GM19240 (cell line): ENCODE data around the gene FAM98C.
"Not testable (repeated sequence)": the region's sequence is repeated elsewhere in the genome, so short reads cannot be mapped to it uniquely, and the experiment has no call there.

Source experiments
- DNase-seq: peaks from one replicate; pipeline ENCODE4 v3.0.0; 2011; ENCODE audit warnings: low spot score; ENCODE audit not compliant: insufficient read length

The FAM98C gene

GRCh38 chr19:38395381-38396114, 7.3 kb upstream of the FAM98C start:
- no peak for DNase-seq

- no peak for DNase-seq
Observed at GRCh38 chr19:38399081-38399480, 3.8 kb upstream of the FAM98C start.

- no peak for DNase-seq
Observed at GRCh38 chr19:38399537-38399936, 3.4 kb upstream of the FAM98C start.

DNA sequence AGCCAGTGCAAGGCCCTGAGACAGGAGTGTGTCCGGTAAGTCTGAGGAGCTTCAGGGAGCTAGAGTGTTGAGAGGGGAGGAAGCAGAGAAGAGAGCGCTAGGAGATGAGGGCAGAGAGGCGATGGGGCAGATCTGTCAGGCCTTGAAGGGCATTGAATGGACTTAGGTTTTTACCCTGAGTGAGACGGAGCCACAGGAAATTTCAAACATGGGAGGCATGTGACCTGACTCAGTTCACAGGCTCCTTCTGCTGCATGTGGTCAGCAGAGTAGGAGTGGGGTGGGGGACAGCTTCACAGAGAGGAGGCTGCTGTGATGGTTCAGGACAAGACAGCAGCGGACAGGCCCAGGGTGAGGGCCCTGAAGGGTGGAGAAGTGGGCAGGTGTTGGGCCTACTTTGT, 2.5 kb upstream of the FAM98C start:
- DNase-seq, result no peak

DNA sequence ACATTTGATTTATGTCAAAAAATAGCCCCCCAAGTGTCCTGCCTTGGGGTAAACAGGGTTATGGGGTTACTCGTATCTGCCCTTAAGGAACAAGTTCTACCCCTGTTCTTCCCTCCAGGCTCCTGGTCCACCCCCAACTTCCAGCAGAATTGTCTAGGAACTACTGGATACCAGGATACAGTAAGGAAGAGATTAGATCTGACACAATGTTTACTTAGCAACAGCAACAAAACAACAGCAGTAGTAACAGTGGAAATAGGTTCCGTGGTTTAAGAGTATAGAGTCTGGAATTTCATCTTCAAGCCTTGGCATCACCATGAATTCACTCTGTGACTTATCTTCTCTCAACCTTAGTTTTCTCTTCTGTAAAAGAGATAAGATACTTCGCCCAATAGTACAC, 1.7 kb upstream of the FAM98C start:
- DNase-seq, result no peak

DNA sequence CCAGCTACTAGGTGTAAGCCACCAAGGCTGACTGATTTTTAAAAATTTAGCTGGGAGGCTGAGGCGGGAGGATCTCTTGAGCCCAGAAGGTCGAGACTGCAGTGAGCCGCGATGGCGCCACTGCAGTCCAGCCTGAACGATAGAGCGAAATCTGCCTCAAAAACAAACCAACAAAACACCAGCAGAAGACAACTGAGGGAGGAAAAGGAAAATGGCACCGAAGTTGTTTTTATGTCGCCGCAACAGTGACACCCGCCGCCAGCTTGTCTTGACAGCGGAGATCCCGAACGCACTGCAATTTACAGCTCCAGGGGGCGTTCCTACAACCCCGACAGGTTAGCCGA, 298 bp upstream of the FAM98C start:
- DNase-seq, result no peak

DNA sequence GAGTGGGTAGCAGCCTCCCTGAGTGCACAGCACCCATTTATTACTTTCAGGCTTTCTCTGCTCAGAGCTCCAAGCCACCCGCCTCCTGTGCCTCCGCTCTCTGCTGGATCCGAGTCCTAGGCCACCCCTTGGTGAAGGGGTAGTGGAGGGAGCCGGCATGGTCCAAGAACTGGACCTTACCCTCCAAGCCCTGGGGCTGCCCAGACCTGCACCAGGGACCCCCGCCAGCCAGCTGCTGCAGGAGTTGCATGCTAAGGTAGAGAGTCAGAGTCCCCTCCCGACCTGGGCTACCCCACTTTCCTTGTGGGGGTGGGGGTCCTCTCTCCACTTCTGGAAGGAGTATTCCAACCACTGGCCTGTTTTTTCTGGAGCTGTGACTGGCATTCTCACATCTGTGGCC, 2.0 kb downstream of the FAM98C start:
- no peak for DNase-seq

DNA sequence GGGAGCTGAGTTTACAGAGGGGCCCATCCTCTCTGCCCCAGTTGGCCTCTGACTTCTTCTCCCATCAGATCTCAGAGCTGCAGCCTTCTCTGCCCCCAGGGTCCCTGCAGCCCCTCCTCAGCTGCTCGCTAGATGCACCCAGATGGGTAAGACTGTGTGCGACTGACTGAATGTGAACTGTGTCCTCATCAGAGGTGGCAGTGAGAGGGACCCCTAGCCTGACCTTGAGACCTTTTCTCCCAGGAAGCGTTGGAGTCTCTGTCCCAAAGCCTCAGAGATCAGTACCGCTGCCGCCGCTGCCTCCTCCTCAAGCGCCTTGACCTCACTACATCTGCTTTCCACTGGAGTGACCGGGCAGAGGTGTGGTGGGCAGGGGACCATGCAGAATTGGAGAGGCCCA, 2.4 kb downstream of the FAM98C start:
- no peak for DNase-seq

- DNase-seq, result no peak
Observed at GRCh38 chr19:38409631-38410133, 6.8 kb downstream of the FAM98C start.

GRCh38 chr19:38410407-38410806, 7.5 kb downstream of the FAM98C start:
- not testable (repeated sequence) for DNase-seq

GRCh38 chr19:38411041-38411712, 8.3 kb downstream of the FAM98C start:
- DNase-seq, result no peak

GRCh38 chr19:38411898-38412297, 9.0 kb downstream of the FAM98C start:
- DNase-seq, result not testable (repeated sequence)

- no peak for DNase-seq
Observed at GRCh38 chr19:38412491-38412890, 9.6 kb downstream of the FAM98C start.

- no peak for DNase-seq
Observed at GRCh38 chr19:38412961-38413360, 10.1 kb downstream of the FAM98C start.

DNA sequence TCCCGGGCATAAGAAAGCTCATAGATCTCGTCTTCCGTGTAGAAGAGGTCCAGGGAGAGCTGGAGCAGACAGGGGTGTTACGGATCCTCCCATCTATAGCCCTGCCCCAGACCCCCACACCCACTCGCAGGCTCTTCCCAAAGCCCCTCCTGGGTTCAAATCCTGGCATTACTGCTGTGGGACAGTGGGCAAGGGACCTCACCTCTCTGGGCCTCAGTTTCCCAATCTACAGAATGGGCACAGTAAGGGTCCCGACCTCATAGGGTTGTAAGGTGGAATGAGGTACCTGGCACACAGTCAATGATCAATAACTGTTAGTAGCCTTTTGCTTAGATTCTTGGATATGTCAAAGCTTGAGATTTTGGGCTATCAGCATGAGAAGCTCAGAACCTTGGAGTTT, 10.5 kb downstream of the FAM98C start:
- no peak for DNase-seq

- no peak for DNase-seq
Observed at GRCh38 chr19:38417146-38417543, 14.3 kb downstream of the FAM98C start.

GRCh38 chr19:38417544-38418506, 14.9 kb downstream of the FAM98C start:
- DNase-seq, result peak; percentile 41

DNA sequence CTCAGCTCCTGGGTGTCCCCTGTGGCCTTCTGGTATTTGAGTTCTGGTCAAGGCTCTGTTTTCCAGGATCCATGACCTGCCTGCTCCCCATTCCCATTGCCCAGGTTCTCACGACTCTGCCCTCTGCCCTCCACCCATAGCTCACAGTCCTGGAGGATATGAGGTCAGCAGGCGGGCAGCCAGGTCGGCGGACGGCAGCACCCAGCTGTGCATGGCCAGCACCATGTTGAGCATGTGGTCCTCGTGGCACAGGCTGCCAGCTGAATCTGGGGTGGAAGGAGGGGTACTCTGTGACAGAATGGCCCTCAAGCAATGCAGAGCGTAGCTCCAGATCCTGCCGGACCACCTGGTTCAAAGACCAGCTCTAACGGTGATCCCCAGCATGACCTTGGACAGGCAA, 18.0 kb downstream of the FAM98C start:
- no peak for DNase-seq

DNA sequence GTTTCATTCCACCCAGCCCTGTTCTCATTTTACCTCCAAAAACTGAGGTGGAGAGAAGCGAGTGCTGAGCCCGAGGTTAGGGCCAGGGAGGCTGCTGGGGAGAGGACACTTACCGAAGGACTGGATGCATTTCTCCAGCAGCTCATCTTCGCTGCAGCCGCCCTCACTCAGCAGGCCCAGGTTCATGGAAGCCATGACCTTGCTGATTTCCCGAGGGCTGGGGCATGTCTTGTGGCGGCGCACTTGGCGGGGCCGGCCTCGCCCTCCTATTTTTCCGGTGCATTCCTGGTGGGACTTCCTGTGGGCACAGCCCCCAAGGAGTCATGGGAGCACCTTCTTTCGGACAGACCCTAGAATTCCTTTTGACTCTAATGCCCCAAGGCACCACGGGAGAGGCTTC, 19.0 kb downstream of the FAM98C start:
- no peak for DNase-seq

DNA sequence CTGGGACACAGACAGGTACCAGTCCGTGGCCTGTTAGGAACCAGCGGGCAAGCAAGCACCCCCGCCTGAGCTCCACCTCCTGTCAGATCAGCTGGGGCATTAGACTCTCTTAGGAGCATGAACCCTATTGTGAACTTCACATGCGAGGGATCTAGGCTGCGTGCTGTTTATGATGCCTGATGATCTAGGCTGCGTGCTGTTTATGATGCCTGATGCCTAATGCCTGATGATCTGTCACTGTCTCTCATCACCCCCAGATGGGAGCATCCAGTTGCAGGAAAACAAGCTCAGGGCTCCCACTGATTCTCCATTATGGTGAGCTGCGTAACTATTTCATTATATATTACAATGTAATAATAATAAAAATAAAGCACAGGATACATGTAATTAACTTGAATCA, 19.5 kb downstream of the FAM98C start:
- no peak for DNase-seq

- no peak for DNase-seq
Observed at GRCh38 chr19:38424272-38424671, 21.4 kb downstream of the FAM98C start.
